HG03095 (cell line): ENCODE results near the gene S100A1.
A peak's percentile ranks its signal among the peaks of the same experiment; 100 is the strongest.
"Not testable (repeated sequence)": the region's sequence is repeated elsewhere in the genome, so short reads cannot be mapped to it uniquely, and the experiment has no call there.

Experiments
- ATAC-seq: cut with Tn5 transposase; IDR thresholded peaks from one replicate; pipeline ENCODE4 v1.9.1; 2021; ENCODE audit warnings: moderate library complexity; ENCODE audit not compliant: unreplicated experiment

Gene S100A1

GRCh38 chr1:153629971-153630370 is 1.7 kb downstream of the S100A1 start:
- ATAC-seq, result no peak

- ATAC-seq, result no peak
Observed at GRCh38 chr1:153630384-153630783, 2.1 kb downstream of the S100A1 start.

DNA sequence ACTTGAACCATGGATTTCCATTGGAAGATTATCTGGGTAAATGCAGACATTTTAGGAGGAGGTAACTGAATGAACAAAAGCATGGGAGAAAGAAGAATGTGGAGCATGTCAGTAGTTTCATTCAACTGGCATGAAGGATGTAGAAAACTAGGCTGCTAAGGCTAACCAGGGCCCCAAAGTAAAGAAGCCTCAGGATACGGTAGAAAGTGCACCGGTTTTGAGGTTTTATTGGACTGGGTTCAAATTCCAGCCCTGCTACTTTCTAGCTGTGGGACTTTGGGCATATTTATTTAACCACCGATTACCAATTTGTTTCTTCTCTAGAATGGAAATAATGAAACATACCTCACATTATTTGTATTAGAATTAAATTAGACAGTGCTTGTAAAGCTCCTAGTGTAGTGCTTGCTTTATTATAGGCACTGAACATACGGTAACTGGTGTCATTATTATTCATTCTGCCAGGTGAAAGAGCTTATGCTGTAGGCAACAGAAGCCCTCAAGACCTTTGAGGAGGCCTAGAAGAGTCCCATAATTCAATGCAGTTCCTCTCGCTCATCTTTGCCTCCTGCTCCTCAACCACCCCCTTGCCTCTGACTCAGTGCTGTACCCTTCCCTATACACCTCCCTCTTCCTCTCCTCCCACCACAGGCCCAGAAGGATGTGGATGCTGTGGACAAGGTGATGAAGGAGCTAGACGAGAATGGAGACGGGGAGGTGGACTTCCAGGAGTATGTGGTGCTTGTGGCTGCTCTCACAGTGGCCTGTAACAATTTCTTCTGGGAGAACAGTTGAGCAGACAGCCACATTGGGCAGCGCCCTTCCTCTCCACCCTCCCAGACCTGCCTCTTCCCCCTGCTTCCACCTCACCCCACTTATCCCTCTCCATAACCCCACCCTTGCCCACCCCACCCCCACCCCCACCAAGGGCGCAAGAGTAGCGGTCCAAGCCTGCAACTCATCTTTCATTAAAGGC is 3.1 kb downstream of the S100A1 start:
- no peak for ATAC-seq

- ATAC-seq, result no peak
Observed at GRCh38 chr1:153633161-153633753, 5.0 kb downstream of the S100A1 start.

- peak; percentile 83 for ATAC-seq
Observed at GRCh38 chr1:153633754-153634665, 5.8 kb downstream of the S100A1 start, which contains the start of gene CHTOP. CHTOP (plus strand) TSS chr1:153634066; CDS start chr1:153636589, 2,523 bp downstream.

DNA sequence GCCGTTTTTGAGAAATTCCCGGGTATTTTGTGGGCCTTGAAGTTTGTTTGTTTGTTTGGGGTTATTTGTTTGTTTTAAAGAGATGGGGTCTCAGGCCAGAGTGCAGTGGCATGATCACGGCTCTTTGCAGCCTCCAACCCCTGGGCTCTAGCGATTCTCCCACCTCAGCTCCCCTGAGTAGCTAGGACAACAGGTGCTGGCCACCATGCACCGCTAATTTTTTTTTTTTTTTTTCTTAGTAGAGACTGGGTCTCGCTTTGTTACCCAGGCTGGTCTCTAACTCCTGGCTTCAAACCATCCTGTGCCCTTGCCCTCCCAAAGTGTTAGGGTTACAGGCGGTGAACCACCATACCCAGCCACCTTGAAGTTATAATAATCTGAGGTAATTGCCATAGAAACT is 7.6 kb downstream of the S100A1 start:
- ATAC-seq, result no peak

GRCh38 chr1:153636312-153636711 is 8.1 kb downstream of the S100A1 start:
- ATAC-seq, result no peak

GRCh38 chr1:153638261-153638660 is 10.0 kb downstream of the S100A1 start:
- no peak for ATAC-seq

- ATAC-seq, result no peak
Observed at GRCh38 chr1:153639280-153639679, 11.0 kb downstream of the S100A1 start.

- ATAC-seq, result not testable (repeated sequence)
Observed at GRCh38 chr1:153640213-153640612, 12.0 kb downstream of the S100A1 start.

DNA sequence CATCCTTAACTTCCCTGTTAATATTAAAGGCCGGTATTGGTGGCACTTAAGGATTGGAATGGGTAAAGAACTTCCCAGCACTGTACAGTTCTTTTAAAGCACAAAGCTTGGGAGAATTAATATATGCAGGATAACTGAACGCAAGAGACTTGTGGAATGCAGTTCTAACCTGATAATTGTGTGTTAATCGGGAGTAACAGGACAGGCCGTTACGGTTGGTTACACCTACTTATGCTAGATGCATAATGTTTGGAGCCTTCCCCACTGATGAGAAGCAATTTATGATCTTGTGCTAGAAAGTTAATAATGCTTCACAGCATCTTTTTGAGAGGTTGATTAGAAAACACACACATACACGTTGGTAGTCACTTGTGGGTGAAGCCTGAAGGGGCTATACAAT is 12.6 kb downstream of the S100A1 start:
- ATAC-seq, result no peak

DNA sequence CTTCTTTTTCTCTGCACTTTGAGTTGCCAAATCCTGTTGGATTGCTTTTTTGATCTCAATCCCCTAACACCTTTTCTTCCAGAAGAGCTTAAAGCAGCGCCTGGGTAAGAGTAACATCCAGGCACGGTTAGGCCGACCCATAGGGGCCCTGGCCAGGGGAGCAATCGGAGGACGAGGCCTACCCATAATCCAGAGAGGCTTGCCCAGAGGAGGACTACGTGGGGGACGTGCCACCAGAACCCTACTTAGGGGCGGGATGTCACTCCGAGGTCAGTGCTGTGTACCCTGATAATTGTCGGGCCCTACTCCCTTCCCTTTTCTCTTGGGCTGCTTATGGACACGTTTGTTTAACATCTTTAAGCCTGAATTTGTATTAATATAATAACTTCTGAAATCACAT is 13.9 kb downstream of the S100A1 start:
- ATAC-seq, result no peak

DNA sequence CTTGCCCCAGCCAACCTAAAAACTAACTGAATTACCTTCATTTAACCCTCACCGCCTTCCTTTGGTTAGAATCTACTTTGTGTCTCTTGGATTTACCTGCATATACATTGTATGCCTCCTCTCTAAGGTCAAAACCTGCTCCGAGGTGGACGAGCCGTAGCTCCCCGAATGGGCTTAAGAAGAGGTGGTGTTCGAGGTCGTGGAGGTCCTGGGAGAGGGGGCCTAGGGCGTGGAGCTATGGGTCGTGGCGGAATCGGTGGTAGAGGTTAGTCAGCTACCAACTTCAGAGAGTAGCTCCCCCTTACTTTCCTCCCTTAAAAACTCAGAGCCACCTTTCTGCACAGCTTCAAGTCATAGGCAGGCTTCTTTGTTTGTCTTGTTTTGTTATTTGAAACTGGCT is 14.9 kb downstream of the S100A1 start:
- ATAC-seq, result no peak

GRCh38 chr1:153643816-153644215 is 15.6 kb downstream of the S100A1 start:
- no peak for ATAC-seq

GRCh38 chr1:153646672-153647345 is 18.6 kb downstream of the S100A1 start:
- no peak for ATAC-seq

GRCh38 chr1:153647346-153647714 is 19.1 kb downstream of the S100A1 start:
- ATAC-seq, result no peak

- ATAC-seq, result no peak
Observed at GRCh38 chr1:153648000-153648643, 19.9 kb downstream of the S100A1 start.

- ATAC-seq, result no peak
Observed at GRCh38 chr1:153649137-153649862, 21.1 kb downstream of the S100A1 start.

GRCh38 chr1:153649863-153650235 is 21.6 kb downstream of the S100A1 start:
- no peak for ATAC-seq
